Spleen (tissue), 11 donors: ENCODE measurements around the gene CCNL1. TPM values are rescaled to one million over a fixed set of nuclear protein-coding genes. Genes with fewer than 3 reads are reported as not detected.
"Not testable (repeated sequence)": the region's sequence is repeated elsewhere in the genome, so short reads cannot be mapped to it uniquely, and the experiment has no call there.

Source experiments
- DNase-seq: peaks from one replicate; pipeline ENCODE4 v3.0.0-alpha.2; 2020
- H3K27ac ChIP-seq, 8 donors: fragments of 200-600 bp; sonication (generic) in 7 of 8; 1 replicate in 4 of 8; 2 replicates in 4 of 8; pipeline versions ENCODE4 v1.5.0 to v1.8.0; 2016 to 2021; ENCODE audit warnings: inconsistent platforms in 4 of 8, mild to moderate bottlenecking in 4 of 8, moderate library complexity in 1 of 8
- H3K27me3 ChIP-seq, 7 donors: fragments of 200-600 bp; sonication (generic) in 6 of 7; replicated peaks in 1 of 7; 1 replicate in 4 of 7; 2 replicates in 3 of 7; pipeline versions ENCODE4 v1.5.0 to v1.8.0; 2016 to 2021; ENCODE audit warnings: inconsistent platforms in 3 of 7, mild to moderate bottlenecking in 1 of 7
- H3K36me3 ChIP-seq, 6 donors: fragments of 200-600 bp; sonication (generic) in 5 of 6; 1 replicate in 4 of 6; 2 replicates in 2 of 6; pipeline versions ENCODE4 v1.5.0 to v1.8.0; 2016 to 2021; ENCODE audit warnings: inconsistent platforms in 2 of 6
- H3K4me1 ChIP-seq, 6 donors: fragments of 200-600 bp; sonication (generic) in 5 of 6; 1 replicate in 3 of 6; 2 replicates in 3 of 6; pipeline versions ENCODE4 v1.5.0 to v1.8.0; 2016 to 2021; ENCODE audit warnings: inconsistent platforms in 3 of 6
- H3K4me3 ChIP-seq, 8 donors: fragments of 200-600 bp; sonication (generic) in 7 of 8; 1 replicate in 4 of 8; 2 replicates in 4 of 8; pipeline versions ENCODE4 v1.5.0 to v1.8.0; 2016 to 2021; ENCODE audit warnings: inconsistent platforms in 4 of 8, mild to moderate bottlenecking in 4 of 8, moderate library complexity in 2 of 8
- H3K9me3 ChIP-seq, 8 donors: fragments of 200-600 bp; sonication (generic) in 7 of 8; 1 replicate in 4 of 8; 2 replicates in 4 of 8; pipeline versions ENCODE4 v1.5.0 to v1.8.0; 2016 to 2021; ENCODE audit warnings: inconsistent platforms in 4 of 8
- POLR2A ChIP-seq, 3 donors: fragments of 450-650 bp; IDR thresholded peaks; one replicate each; pipeline ENCODE4 v1.5.1; 2017; ENCODE audit warnings: antibody characterized with exemption in 3 of 3, mild to moderate bottlenecking in 1 of 3
- POLR2AphosphoS5 ChIP-seq, 3 donors: sonication (generic); formaldehyde crosslinking; IDR thresholded peaks; one replicate each; pipeline ENCODE4 v1.5.1; 2017; ENCODE audit warnings: antibody characterized with exemption in 3 of 3
- WGBS, 5 donors: extraction: QIAGEN DNeasy Blood & Tissue Kit in 3 of 5; methylation state at CpG; one replicate each; pipeline versions ENCODE4 v1.1.5 to v1.1.7; 2013 to 2018; 5-methylcytosine and 5-hydroxymethylcytosine counted together
- intact Hi-C: fragments of 100-400 bp; cut with DNase I; formaldehyde crosslinking; loops from one replicate; pipeline ENCODE4 v1.15.0; 2023; ENCODE audit warnings: low total_unique reads
- polyA plus RNA-seq, 3 donors: library from polyadenylated mRNA; stranded (reverse); fragments of 200-250 nt; gene quantifications; one replicate each; pipeline ENCODE4 v1.2.1, GENCODE V29; 2013
- total RNA-seq, 7 donors: library from RNA; depleted of rRNA in 3 of 7; stranded (reverse); fragments of >200 nt in 3 of 7; fragmentation: NEBNext Ultra II Directional in 4 of 7; extraction: Animal tissue kit (Norgen Biotek cat#: 25700) in 4 of 7; gene quantifications; one replicate each; pipeline versions ENCODE4 v1.1.0 to v1.2.1, GENCODE V29; 2016 to 2021
- TF ChIP-seq, protein P1 (sequence below), 11 experiments: fragments of 200-600 bp in 7 of 11; fragments of 450-650 bp in 4 of 11; sonication (generic) in 4 of 11; IDR thresholded peaks in 8 of 11; conservative IDR thresholded peaks in 3 of 11; 1 replicate in 7 of 11; 2 replicates in 4 of 11; pipeline versions ENCODE4 v1.4.0 to v1.8.0; 2016 to 2021; ENCODE audit warnings: antibody characterized with exemption in 11 of 11, inconsistent platforms in 4 of 11, mild to moderate bottlenecking in 1 of 11
- donor health status: healthy with polysubstance abuse.
- donor health status: DM: no; HTN: no; CAD: no; lungs with moderate emphysema.
- donor health status: DM: no; HTN: no; CAD: no.
- donor health status: Bipolar disorder and iron deficiency.
- donor health status: healthy.
- donor health status: DM: no; HTN: no; CAD: no.
- donor health status: DM: yes; HTN: yes; CAD: no.

The CCNL1 gene
- total and polyA plus RNA-seq, 10 donors = 76.9 to 405 (median 234) TPM

DNA sequence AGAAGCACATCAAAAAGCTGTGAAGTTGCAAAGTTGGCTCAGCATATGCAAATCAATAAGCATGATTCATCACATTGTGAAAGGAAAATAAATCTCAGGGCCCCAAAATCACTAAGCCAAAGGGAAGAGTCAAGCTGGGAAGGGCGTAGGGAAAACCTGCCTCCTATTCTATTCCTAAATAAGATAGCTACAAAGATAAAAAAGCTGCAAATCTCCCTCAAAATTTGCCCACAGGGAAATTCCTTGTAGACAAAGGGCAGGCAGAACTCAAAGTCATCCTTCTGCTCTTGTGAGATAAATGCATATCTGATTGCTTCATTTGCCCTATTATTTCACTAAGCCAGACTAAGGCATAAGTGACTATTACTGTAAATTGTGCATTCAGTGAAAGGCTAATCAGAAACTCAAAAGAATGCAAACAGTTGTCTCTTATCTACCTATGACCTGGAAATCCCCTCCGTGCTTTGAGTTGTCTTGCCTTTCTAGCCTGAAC lies 30.5 kb upstream of the CCNL1 start:
- Histone ChIP-seq H3K27ac (no peak overlapping the region), H3K9me3 (peaks cover 3 to 98% (median 87%) of the 10 kb centered on the region in 8 donors), H3K4me1 (no peaks in the 10 kb centered on the region), H3K27me3 (no peaks in the 10 kb centered on the region), H3K36me3 (peaks cover 0 to 16% (median under 1%) of the 10 kb centered on the region in 6 donors), H3K4me3 (no peak overlapping the region)
- DNase-seq = no peak
- TF ChIP-seq, protein P1, sequence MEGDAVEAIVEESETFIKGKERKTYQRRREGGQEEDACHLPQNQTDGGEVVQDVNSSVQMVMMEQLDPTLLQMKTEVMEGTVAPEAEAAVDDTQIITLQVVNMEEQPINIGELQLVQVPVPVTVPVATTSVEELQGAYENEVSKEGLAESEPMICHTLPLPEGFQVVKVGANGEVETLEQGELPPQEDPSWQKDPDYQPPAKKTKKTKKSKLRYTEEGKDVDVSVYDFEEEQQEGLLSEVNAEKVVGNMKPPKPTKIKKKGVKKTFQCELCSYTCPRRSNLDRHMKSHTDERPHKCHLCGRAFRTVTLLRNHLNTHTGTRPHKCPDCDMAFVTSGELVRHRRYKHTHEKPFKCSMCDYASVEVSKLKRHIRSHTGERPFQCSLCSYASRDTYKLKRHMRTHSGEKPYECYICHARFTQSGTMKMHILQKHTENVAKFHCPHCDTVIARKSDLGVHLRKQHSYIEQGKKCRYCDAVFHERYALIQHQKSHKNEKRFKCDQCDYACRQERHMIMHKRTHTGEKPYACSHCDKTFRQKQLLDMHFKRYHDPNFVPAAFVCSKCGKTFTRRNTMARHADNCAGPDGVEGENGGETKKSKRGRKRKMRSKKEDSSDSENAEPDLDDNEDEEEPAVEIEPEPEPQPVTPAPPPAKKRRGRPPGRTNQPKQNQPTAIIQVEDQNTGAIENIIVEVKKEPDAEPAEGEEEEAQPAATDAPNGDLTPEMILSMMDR (IDR thresholded peaks at IDR 0.05 in 8 of 11, conservative IDR thresholded peaks at IDR 0.05 in 3 of 11) = no peak
- WGBS, 5 donors = 48 to 96% (median 81%) methylated on average over 2 of the region's 2 CpGs
- intact Hi-C loops = no loop called here

DNA sequence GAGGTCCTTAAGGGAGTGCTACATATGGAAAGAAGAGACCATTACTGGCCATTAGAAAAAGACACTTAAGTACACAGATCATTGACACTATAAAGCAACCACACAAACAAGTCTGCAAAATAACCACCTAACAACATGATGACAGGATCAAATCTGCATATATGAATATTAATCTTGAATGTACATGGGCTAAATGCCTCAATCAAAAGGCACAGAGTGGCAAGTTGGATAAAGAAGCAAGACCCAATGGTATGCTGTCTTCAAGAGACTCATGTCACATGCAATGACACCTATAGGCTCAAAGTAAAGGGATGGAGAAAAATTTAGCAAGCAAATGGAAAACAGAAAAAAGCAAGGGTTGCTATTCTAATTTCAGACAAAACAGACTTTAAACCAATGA lies 28.4 kb upstream of the CCNL1 start:
- Histone ChIP-seq H3K4me1 (no peaks in the 10 kb centered on the region), H3K4me3 (no peak overlapping the region), H3K27ac (no peak overlapping the region), H3K9me3 (peaks cover 3 to 89% (median 82%) of the 10 kb centered on the region in 8 donors), H3K36me3 (peaks cover 0 to 28% (median 4%) of the 10 kb centered on the region in 6 donors), H3K27me3 (no peaks in the 10 kb centered on the region)
- DNase-seq = no peak
- intact Hi-C loops = no loop called here
- TF ChIP-seq, protein P1 (IDR thresholded peaks at IDR 0.05 in 8 of 11, conservative IDR thresholded peaks at IDR 0.05 in 3 of 11) = no peak
- TF ChIP-seq POLR2AphosphoS5 (IDR thresholded peaks at IDR 0.05) = no peak
- TF ChIP-seq POLR2A (IDR thresholded peaks at IDR 0.05) = no peak

- intact Hi-C loops = no loop called here
- Histone ChIP-seq H3K4me1 (peaks cover 0 to 4% (median 0%) of the 10 kb centered on the region in 6 donors), H3K27ac (no peak overlapping the region), H3K4me3 (no peak overlapping the region), H3K36me3 (peaks cover 0 to 45% (median 4%) of the 10 kb centered on the region in 6 donors), H3K27me3 (no peaks in the 10 kb centered on the region), H3K9me3 (peaks cover 0 to 49% (median 32%) of the 10 kb centered on the region in 8 donors)
- TF ChIP-seq, protein P1 (IDR thresholded peaks at IDR 0.05 in 8 of 11, conservative IDR thresholded peaks at IDR 0.05 in 3 of 11) = no peak
- WGBS, 5 donors = 86 to 93% (median 88%) methylated on average over 3 of the region's 3 CpGs
- no peak for DNase-seq
Measured at GRCh38 chr3:157182879-157183278, 22.9 kb upstream of the CCNL1 start.

GRCh38 chr3:157180262-157180661 lies 20.3 kb upstream of the CCNL1 start:
- intact Hi-C loops = no loop called here
- peaks cover 6 to 28% (median 18%) of the 10 kb centered on the region in 6 donors for H3K4me1 ChIP-seq
- no peak overlapping the region for H3K27ac ChIP-seq
- peaks cover 0 to 27% (median 2%) of the 10 kb centered on the region in 6 donors for H3K36me3 ChIP-seq
- DNase-seq = no peak
- TF ChIP-seq POLR2AphosphoS5 (IDR thresholded peaks at IDR 0.05) = no peak
- H3K9me3 ChIP-seq = peaks cover 0 to 23% (median 10%) of the 10 kb centered on the region in 8 donors
- WGBS, 5 donors = 94 to 100% (median 96%) methylated on average over 2 of the region's 2 CpGs
- H3K27me3 ChIP-seq = no peaks in the 10 kb centered on the region
- H3K4me3 ChIP-seq = no peak overlapping the region

DNA sequence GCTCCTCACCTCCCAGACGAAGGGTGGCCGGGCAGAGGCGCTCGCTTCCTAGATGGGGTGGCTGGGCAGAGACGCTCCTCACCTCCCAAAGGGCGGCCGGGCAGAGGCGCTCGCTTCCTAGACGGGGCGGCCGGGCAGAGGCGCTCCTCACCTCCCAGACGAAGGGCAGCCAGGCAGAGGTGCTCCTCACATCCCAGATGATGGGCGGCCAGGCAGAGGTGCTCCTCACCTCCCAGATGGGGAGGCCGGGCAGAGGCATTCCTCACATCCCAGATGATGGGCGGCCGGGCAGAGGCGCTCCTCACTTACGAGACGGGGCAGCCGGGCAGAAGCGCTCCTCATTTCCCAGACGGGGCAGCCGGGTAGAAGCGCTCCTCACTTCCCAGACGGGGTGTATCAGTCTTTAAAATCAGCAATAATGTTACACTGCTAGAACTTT lies 19.4 kb upstream of the CCNL1 start:
- Histone ChIP-seq H3K27ac (no peak overlapping the region), H3K4me1 (peaks cover 6 to 29% (median 19%) of the 10 kb centered on the region in 6 donors), H3K9me3 (peaks cover 0 to 15% (median 2%) of the 10 kb centered on the region in 8 donors), H3K36me3 (peaks cover 0 to 18% (median 0%) of the 10 kb centered on the region in 6 donors), H3K27me3 (no peaks in the 10 kb centered on the region), H3K4me3 (no peak overlapping the region)
- no peak for TF ChIP-seq POLR2AphosphoS5 (IDR thresholded peaks at IDR 0.05)
- TF ChIP-seq, protein P1 (IDR thresholded peaks at IDR 0.05 in 8 of 11, conservative IDR thresholded peaks at IDR 0.05 in 3 of 11) = no peak
- TF ChIP-seq POLR2A (IDR thresholded peaks at IDR 0.05) = no peak
- intact Hi-C loops = no loop called here
- no peak for DNase-seq
- 94 to 97% (median 95%) methylated on average over 26 to 27 of the region's 27 CpGs for WGBS, 5 donors

DNA sequence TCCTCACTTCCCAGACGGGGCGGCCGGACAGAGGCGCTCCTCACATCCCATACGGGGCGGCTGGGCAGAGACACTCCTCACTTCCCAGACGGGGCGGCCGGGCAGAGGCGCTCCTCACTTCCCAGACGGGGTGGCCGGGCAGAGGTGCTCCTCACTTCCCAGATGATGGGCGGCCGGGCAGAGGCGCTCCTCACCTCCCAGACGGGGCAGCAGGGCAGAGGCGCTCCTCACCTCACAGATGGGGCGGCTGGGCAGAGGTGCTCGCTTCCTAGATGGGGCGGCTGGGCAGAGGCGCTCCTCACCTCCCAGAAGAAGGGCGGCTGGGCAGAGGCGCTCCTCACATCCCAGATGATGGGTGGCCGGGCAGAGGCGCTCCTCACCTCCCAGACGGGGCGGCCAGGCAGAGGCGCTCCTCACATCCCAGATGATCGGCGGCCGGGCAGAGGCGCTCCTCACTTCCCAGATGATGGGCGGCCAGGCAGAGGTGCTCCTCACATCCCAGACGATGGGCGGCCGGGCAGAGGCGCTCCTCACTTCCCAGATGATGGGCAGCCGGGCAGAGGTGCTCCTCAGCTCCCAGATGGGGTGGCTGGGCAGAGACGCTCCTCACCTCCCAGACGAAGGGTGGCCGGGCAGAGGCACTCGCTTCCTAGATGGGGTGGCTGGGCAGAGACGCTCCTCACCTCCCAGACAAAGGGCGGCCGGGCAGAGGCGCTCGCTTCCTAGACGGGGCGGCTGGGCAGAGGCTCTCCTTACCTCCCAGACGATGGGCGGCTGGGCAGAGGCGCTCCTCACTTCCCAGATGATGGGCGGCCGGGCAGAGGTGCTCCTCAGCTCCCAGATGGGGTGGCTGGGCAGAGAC lies 18.8 kb upstream of the CCNL1 start:
- H3K4me1 ChIP-seq = peaks cover 6 to 36% (median 25%) of the 10 kb centered on the region in 6 donors
- H3K27ac ChIP-seq, DNase-seq, H3K4me3 ChIP-seq, intact Hi-C loops, H3K27me3 ChIP-seq: not testable (repeated sequence)
- peaks cover 0 to 15% (median 0%) of the 10 kb centered on the region in 8 donors for H3K9me3 ChIP-seq
- 96 to 98% (median 98%) methylated on average over 24 to 54 of the region's 54 CpGs for WGBS, 5 donors
- H3K36me3 ChIP-seq = peaks cover 0 to 16% (median 0%) of the 10 kb centered on the region in 6 donors
